K562 (cell line): ENCODE data around the gene ARSD. TPM values are rescaled to one million over a fixed set of nuclear protein-coding genes. Genes with fewer than 3 reads are reported as not detected.

Experiments
- ATAC-seq: fragments of 200-7000 bp; cut with Tn5 transposase; 3 replicates; pipeline ENCODE4 v1.9.1; 2020; ENCODE audit warnings: moderate library complexity
- BruUV-seq: library from RNA; stranded (reverse); fragments of 400-500 nt; replicated peaks from 2 replicates; lab custom pipeline; 2021; lab: Mats Ljungman, UMichigan
- CTCF ChIA-PET: fragments of 300-600 bp; formaldehyde crosslinking; extraction: SDS; loops from one replicate; lab custom pipeline; 2021; ENCODE audit warnings: low intra/inter-chr PET ratio; lab: Yijun Ruan, JAX
- POLR2A ChIA-PET: fragments of 300-600, 350-650 bp; sonication (Branson Sonifier 250); formaldehyde crosslinking; extraction: SDS; loops from one replicate; lab custom pipeline; 2021; ENCODE audit warnings: antibody characterized with exemption, inconsistent platforms; lab: Yijun Ruan, JAX
- DNase-seq, 4 experiments: peaks; one replicate each; pipeline versions ENCODE4 v3.0.0 to v3.0.0-alpha.2; 2011 to 2018; ENCODE audit warnings: low spot score in 3 of 4, mixed read lengths in 3 of 4; ENCODE audit errors: extremely low read depth in 1 of 4
- FAIRE-seq: peaks from 2 replicates; lab custom pipeline; 2011; peaks lifted over from hg19 to GRCh38; lab: Jason Lieb, UNC
- H2AFZ ChIP-seq: 2 replicates; pipeline ENCODE4 v1.6.0; 2011; ENCODE audit warnings: low read depth, low read length, control low read depth, inconsistent platforms
- H3K27ac ChIP-seq: fragments of 200-600 bp; 3 replicates; pipeline ENCODE4 v1.8.0; 2011; ENCODE audit warnings: low read depth, mild to moderate bottlenecking, control low read depth, inconsistent platforms, low read length, moderate library complexity, mixed read lengths; ENCODE audit errors: extremely low read depth
- H3K27me3 ChIP-seq, 2 experiments: fragments of 300-600 bp in 1 of 2; 2 replicates in 1 of 2; 3 replicates in 1 of 2; pipeline versions ENCODE4 v1.6.0 to v1.8.0; 2011; ENCODE audit warnings: inconsistent platforms in 2 of 2, low read length in 2 of 2, mild to moderate bottlenecking in 1 of 2, mixed read lengths in 1 of 2, moderate library complexity in 1 of 2; ENCODE audit not compliant: control insufficient read depth in 2 of 2, insufficient read depth in 2 of 2
- H3K36me3 ChIP-seq: fragments of 300-600 bp; 3 replicates; pipeline ENCODE4 v1.8.0; 2011; ENCODE audit warnings: mild to moderate bottlenecking, low read length, inconsistent platforms; ENCODE audit not compliant: control insufficient read depth, insufficient read depth
- H3K4me1 ChIP-seq, 2 experiments: fragments of 200-600 bp in 1 of 2; replicated peaks in 1 of 2; 2 replicates in 1 of 2; 3 replicates in 1 of 2; pipeline versions ENCODE4 v1.5.1 to v1.8.0; 2011; ENCODE audit warnings: inconsistent platforms in 2 of 2, low read length in 2 of 2, mild to moderate bottlenecking in 1 of 2, mixed read lengths in 1 of 2, moderate library complexity in 1 of 2; ENCODE audit not compliant: control insufficient read depth in 2 of 2, insufficient read depth in 2 of 2
- H3K4me2 ChIP-seq: 2 replicates; pipeline ENCODE4 v1.6.1; 2011; ENCODE audit warnings: low read length, control low read depth, inconsistent platforms, mixed read lengths; ENCODE audit not compliant: insufficient read depth
- H3K4me3 ChIP-seq: fragments of 200-600 bp; sonication (generic), shearing (Covaris generic); 2 replicates; pipeline ENCODE4 v1.5.1; 2016; ENCODE audit warnings: control low read depth, inconsistent platforms
- H3K79me2 ChIP-seq: fragments of 200-600 bp; 3 replicates; pipeline ENCODE4 v1.8.0; 2011; ENCODE audit warnings: low read length, inconsistent platforms; ENCODE audit not compliant: control insufficient read depth, insufficient read depth
- H3K9ac ChIP-seq, 2 experiments: 2 replicates each; pipeline versions ENCODE4 v1.6.0 to v1.6.1; 2011; ENCODE audit warnings: low read depth in 2 of 2, low read length in 2 of 2, control low read depth in 1 of 2, inconsistent platforms in 1 of 2, mild to moderate bottlenecking in 1 of 2, mixed read lengths in 1 of 2; ENCODE audit not compliant: insufficient read depth in 1 of 2
- H3K9me1 ChIP-seq: one replicate; pipeline ENCODE4 v1.6.0; 2011; ENCODE audit warnings: inconsistent platforms, mild to moderate bottlenecking, low read length, moderate library complexity; ENCODE audit not compliant: control insufficient read depth, insufficient read depth
- H3K9me3 ChIP-seq: replicated peaks from 2 replicates; pipeline ENCODE4 v1.5.1; 2011; ENCODE audit warnings: low read depth, low read length, inconsistent platforms; ENCODE audit not compliant: control insufficient read depth, insufficient read depth
- H4K20me1 ChIP-seq: replicated peaks from 2 replicates; pipeline ENCODE4 v1.6.1; 2011; ENCODE audit warnings: low read length, inconsistent platforms, mixed read lengths; ENCODE audit not compliant: control insufficient read depth, insufficient read depth
- BCOR ChIP-seq: fragments of 450-650 bp; IDR thresholded peaks from 2 replicates; pipeline ENCODE4 v1.6.1; 2016
- C11orf30 ChIP-seq: fragments of 450-650 bp; IDR thresholded peaks from 2 replicates; pipeline ENCODE4 v1.6.1; 2016; ENCODE audit warnings: low read depth, mild to moderate bottlenecking
- CREBBP ChIP-seq: IDR thresholded peaks from one replicate; pipeline ENCODE4 v1.6.1; 2012; ENCODE audit warnings: low read depth, mild to moderate bottlenecking, control low read depth, inconsistent platforms, low read length
- DACH1 ChIP-seq: fragments of 450-650 bp; IDR thresholded peaks from 2 replicates; pipeline ENCODE4 v1.6.1; 2018; ENCODE audit not compliant: partially characterized antibody
- DPF2 ChIP-seq: fragments of 450-650 bp; IDR thresholded peaks from 2 replicates; pipeline ENCODE4 v1.6.1; 2016
- GATA2 ChIP-seq: sonication (generic); formaldehyde crosslinking; IDR thresholded peaks from 2 replicates; pipeline ENCODE4 v1.4.0; 2020; ENCODE audit warnings: mild to moderate bottlenecking, missing genetic modification reagents
- GATAD2A ChIP-seq: fragments of 450-650 bp; IDR thresholded peaks from 2 replicates; pipeline ENCODE4 v1.6.1; 2017
- GATAD2B ChIP-seq: fragments of 450-650 bp; IDR thresholded peaks from 2 replicates; pipeline ENCODE4 v1.6.1; 2017; ENCODE audit warnings: mild to moderate bottlenecking, borderline replicate concordance
- HDAC2 ChIP-seq: fragments of 450-650 bp; IDR thresholded peaks from 2 replicates; pipeline ENCODE4 v1.6.1; 2016; ENCODE audit warnings: mild to moderate bottlenecking
- KDM1A ChIP-seq, 2 experiments: fragments of 450-650 bp; IDR thresholded peaks; 2 replicates each; pipeline ENCODE4 v1.6.1; 2016; ENCODE audit warnings: mild to moderate bottlenecking in 2 of 2
- KDM4B ChIP-seq, 2 experiments: fragments of 450-650 bp in 1 of 2; sonication (generic) in 1 of 2; IDR thresholded peaks; 2 replicates each; pipeline ENCODE4 v1.6.1; 2016 to 2017; ENCODE audit warnings: borderline replicate concordance in 2 of 2, antibody characterized with exemption in 1 of 2, low read depth in 1 of 2, mild to moderate bottlenecking in 1 of 2
- MTA1 ChIP-seq: fragments of 450-650 bp; IDR thresholded peaks from 2 replicates; pipeline ENCODE4 v1.6.1; 2017; ENCODE audit warnings: borderline replicate concordance
- NR2C1 ChIP-seq, 2 experiments: fragments of 450-650 bp; IDR thresholded peaks; 2 replicates each; pipeline ENCODE4 v1.6.1; 2017; ENCODE audit warnings: mild to moderate bottlenecking in 2 of 2, antibody characterized with exemption in 1 of 2, inconsistent platforms in 1 of 2, missing compliant biosample characterization in 1 of 2, missing genetic modification characterization in 1 of 2
- TRIM24 ChIP-seq, 2 experiments: fragments of 450-650 bp; IDR thresholded peaks; 2 replicates each; pipeline ENCODE4 v1.6.1; 2016
- ZNF511 ChIP-seq: sonication (generic); formaldehyde crosslinking; IDR thresholded peaks from 2 replicates; pipeline ENCODE4 v1.8.0; 2022; ENCODE audit warnings: mild to moderate bottlenecking, missing genetic modification reagents
- ZSCAN29 ChIP-seq: fragments of 450-650 bp; IDR thresholded peaks from 2 replicates; pipeline ENCODE4 v1.6.1; 2017
- WGBS: fragments of 100-300 bp; shearing (Covaris generic); methylation state at CpG from one replicate; pipeline ENCODE4 v1.1.6; 2016; ENCODE audit warnings: low coverage, mixed read lengths; ENCODE audit not compliant: insufficient coverage; ENCODE audit errors: missing lambda C conversion rate; 5-methylcytosine and 5-hydroxymethylcytosine counted together
- in situ Hi-C: fragments of 300-500 bp; cut with MboI; formaldehyde crosslinking; loops from 4 replicates; pipeline ENCODE4 v1.15.0; 2018; ENCODE audit warnings: inconsistent platforms, mixed read lengths
- intact Hi-C: fragments of 100-400 bp; cut with micrococcal nuclease; formaldehyde crosslinking; loops from 2 replicates; pipeline ENCODE4 v1.14.2; 2022
- polyA plus RNA-seq, 8 experiments: library from polyadenylated mRNA; depleted of rRNA in 4 of 8; stranded (reverse) in 5 of 8; unstranded in 3 of 8; fragments of >200 nt; fragmentation: Nextera tagmentation in 2 of 8; fragmentation: Illumina TruSeq in 1 of 8; extraction: Ambion mirVana in 2 of 8; extraction: Trizol in 1 of 8; gene quantifications; 2 replicates each; pipeline versions ENCODE4 v1.2.1 to v1.2.3, GENCODE V29; 2011 to 2014; ENCODE audit warnings: inconsistent platforms in 1 of 8, missing spikeins in 1 of 8
- total RNA-seq, 7 experiments: library from RNA; depleted of rRNA in 6 of 7; stranded (reverse); fragments of >200 nt in 6 of 7; fragmentation: Illumina TruSeq in 2 of 7; extraction: Trizol in 2 of 7; gene quantifications; 2 replicates each; pipeline versions ENCODE4 v1.2.1 to v1.2.3, GENCODE V29; 2011 to 2021; ENCODE audit warnings: low replicate concordance in 1 of 7
- TF ChIP-seq, protein P1 (sequence below), 2 experiments: IDR thresholded peaks in 1 of 2; conservative IDR thresholded peaks in 1 of 2; 2 replicates each; pipeline ENCODE4 v1.6.1; 2016; ENCODE audit warnings: low read depth in 2 of 2, mild to moderate bottlenecking in 1 of 2, missing compliant biosample characterization in 1 of 2, missing genetic modification characterization in 1 of 2, moderate library complexity in 1 of 2
- TF ChIP-seq, protein P2 (sequence below): sonication (generic); formaldehyde crosslinking; IDR thresholded peaks from 2 replicates; pipeline ENCODE4 v1.8.1; 2023; ENCODE audit warnings: mild to moderate bottlenecking, missing genetic modification reagents

Gene ARSD
- total and polyA plus RNA-seq, 9 of the 15 experiments (the other 6 are each of a cell fraction or from before 2014, with no cell fraction given): 0.05 to 0.23 (median 0.09) TPM; not detected in 1

DNA sequence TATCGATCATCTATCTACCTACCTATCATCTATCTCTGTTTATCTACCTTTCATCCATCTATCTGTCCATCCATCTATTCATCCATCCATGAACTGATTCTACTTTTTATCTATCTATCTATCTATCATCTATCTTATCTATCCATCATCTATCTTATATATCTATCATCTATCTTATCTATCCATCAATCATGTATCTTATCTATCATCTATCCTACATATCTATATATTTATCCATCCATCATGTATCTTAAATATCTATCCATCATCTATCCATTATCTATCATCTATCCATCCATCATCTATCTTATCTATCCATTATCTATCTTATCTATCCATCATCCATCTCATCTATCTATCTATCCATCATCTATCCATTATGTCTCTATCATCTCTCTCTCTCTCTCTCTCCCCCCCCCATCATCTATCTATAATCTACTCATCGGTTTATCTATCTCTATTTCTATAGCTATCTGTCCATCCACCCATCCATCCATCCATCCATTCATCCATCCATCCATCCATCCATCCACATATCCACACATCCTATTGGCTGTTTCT is 20.9 kb downstream of the ARSD start:
- Histone ChIP-seq H3K9me1 (no peaks in the 10 kb centered on the region), H3K79me2 (no peaks in the 10 kb centered on the region), H3K9me3 (peaks cover under 1% of the 10 kb centered on the region; the same call in 1 of the 2 replicates), H3K4me2 (no peak overlapping the region), H3K4me1 (peaks cover 0 to 3% of the 10 kb centered on the region in 2 experiments; a peak in 2 of 5 replicates), H3K4me3 (no peak overlapping the region), H2AFZ (no peak overlapping the region), H4K20me1 (no peaks in the 10 kb centered on the region), H3K9ac (no peak overlapping the region), H3K27me3 (no peaks in the 10 kb centered on the region; a peak in 1 of 5 replicates), H3K27ac (no peak overlapping the region), H3K36me3 (no peaks in the 10 kb centered on the region)
- DNase-seq: no peak
- WGBS: 33% methylated on average over 1 of the region's 2 CpGs
- intact Hi-C loops (no loop called here), in situ Hi-C loops (no loop called here)
- CTCF ChIA-PET: no interaction called here
- FAIRE-seq: no peak
- no peak for ATAC-seq
- POLR2A ChIA-PET: no interaction called here
- BruUV-seq: no TSS peak
- TF ChIP-seq ZNF511 (CRISPR knock-in tag) (no peak), HDAC2 (0 out of 2 replicates have a peak, but pooled peaks have one; percentile 19), C11orf30 (no peak), ZSCAN29 (no peak), NR2C1 (IDR thresholded peaks at IDR 0.05) (0 out of 2 replicates have a peak, but pooled peaks have one; percentile 18), NR2C1 (tag; IDR thresholded peaks at IDR 0.05) (no peak), GATAD2B (peak; percentile 83), TRIM24 (IDR thresholded peaks at IDR 0.05) (peak; percentile 80 to 81), KDM4B (IDR thresholded peaks at IDR 0.05; ENCODE audit: borderline replicate concordance in 2 of 2, low read depth in 1 of 2) (no peak), BCOR (peak; percentile 82), GATA2 (CRISPR knock-in tag) (peak; percentile 56), GATAD2A (peak; percentile 74; the same call in 1 of the 2 replicates), KDM1A (IDR thresholded peaks at IDR 0.05) (0 out of 4 replicates have a peak, but pooled peaks of 1 of the 2 experiments have one; percentile 7), CREBBP (peak; percentile 64), DACH1 (peak; percentile 71), MTA1 (peak; percentile 93), DPF2 (no peak)
- TF ChIP-seq, protein P1, sequence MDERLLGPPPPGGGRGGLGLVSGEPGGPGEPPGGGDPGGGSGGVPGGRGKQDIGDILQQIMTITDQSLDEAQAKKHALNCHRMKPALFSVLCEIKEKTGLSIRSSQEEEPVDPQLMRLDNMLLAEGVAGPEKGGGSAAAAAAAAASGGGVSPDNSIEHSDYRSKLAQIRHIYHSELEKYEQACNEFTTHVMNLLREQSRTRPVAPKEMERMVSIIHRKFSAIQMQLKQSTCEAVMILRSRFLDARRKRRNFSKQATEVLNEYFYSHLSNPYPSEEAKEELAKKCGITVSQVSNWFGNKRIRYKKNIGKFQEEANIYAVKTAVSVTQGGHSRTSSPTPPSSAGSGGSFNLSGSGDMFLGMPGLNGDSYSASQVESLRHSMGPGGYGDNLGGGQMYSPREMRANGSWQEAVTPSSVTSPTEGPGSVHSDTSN (CRISPR knock-in tag; IDR thresholded peaks at IDR 0.05; ENCODE audit: low read depth): no peak
- TF ChIP-seq, protein P1 (tag; conservative IDR thresholded peaks at IDR 0.05; ENCODE audit: low read depth): peak; percentile 33; the same call in 1 of the 2 replicates
- TF ChIP-seq, protein P2, sequence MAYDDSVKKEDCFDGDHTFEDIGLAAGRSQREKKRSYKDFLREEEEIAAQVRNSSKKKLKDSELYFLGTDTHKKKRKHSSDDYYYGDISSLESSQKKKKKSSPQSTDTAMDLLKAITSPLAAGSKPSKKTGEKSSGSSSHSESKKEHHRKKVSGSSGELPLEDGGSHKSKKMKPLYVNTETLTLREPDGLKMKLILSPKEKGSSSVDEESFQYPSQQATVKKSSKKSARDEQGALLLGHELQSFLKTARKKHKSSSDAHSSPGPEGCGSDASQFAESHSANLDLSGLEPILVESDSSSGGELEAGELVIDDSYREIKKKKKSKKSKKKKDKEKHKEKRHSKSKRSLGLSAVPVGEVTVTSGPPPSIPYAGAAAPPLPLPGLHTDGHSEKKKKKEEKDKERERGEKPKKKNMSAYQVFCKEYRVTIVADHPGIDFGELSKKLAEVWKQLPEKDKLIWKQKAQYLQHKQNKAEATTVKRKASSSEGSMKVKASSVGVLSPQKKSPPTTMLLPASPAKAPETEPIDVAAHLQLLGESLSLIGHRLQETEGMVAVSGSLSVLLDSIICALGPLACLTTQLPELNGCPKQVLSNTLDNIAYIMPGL (CRISPR knock-in tag): no peak
